NCI-H187 (cell line): Measurements from ENCODE around the gene APBB2.

Experiments used
- DNase-seq, 2 experiments: peaks; one replicate each; lab custom pipeline; 2025; lab: John Stamatoyannopoulos, UW

The APBB2 gene

GRCh38 chr4:41215969-41216293, 1.6 kb upstream of the APBB2 start:
- DNase-seq, result peak in 1 of 2 experiments; percentile 64

DNA sequence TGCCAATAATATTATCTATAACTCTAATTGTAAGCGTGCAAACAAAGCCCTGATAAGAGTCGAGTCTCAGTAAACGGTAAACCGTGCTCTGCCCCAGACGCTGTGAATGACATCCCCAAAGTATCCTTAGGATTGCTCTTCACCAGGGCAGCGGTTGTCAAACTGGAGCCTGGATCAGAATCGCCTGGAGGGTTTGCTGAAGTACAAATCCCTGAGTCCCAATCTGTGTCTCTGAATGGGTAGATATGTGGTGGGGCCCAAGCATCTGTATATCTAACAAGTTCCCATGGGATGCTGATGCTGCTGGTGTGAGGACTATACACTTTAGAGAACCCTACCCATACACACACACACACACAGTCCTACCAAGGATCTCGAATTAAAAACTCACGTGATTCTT, 813 bp upstream of the APBB2 start:
- DNase-seq, result no peak

DNA sequence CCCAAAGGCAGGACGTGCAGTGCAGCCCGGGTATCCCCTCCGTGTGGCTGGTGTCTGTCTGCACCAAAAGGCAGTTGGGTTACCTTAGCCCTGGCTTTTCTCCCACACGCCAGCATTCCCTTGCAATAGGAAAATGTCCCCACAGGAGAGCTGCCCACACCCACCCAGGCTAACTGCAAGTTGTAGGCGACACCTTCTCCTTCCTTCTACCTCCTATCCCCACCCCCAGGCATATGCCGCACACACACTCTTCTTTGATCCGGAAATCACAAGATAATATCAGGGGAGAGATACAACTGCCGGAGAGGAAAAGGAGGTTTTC, 444 bp upstream of the APBB2 start:
- no peak for DNase-seq

DNA sequence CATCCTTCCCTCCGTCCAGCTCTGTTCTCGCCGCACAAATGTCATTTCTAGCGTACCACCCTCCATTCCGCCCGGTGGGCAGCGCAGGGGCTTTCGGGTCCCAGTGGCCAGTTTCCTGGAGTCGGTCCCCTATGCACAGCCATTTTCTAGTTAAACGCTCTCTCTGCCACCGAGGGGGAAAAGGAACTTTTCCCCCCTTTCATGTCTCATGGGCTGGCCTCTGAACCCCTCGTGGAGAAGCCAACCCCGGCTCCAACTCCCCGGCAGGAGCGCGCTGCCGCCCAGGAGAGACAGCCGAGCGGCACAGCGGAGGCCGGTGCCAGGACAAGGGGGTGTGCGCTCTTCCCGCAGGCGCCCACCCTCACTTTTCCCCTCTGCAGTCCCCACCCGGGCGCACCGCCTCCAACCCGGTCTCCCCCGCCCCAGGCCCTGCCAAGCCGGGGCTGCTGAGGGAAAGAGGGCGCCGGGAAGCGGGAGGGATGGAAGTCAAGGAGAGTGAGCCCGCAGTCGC, 662 bp downstream of the APBB2 start:
- no peak for DNase-seq

DNA sequence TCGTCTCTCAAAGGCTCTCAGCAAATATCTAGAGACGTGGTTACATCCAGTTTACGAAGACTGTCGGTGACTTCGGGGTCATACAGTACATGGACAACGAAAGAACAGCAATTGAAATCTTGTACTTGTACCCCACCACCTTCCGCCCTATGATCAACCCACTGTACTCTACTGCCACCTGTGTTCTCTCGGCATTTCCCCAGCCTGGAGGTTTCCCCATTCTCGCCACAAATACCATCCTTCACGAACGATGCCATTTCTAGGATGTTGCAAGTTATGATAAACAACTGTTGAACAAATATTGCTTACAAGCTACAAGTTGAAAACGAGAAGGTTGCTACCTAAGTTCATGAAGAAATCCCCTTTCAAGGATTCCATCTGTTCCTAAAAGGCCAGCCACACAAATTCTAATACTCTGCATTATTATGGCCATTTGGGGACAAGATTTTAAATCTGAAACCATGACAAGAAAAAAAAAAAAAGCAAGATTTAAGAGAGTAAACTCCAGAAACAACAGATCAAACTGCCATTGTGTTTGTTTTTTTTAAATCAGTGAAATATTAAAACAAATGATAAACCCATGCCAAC, 1.6 kb downstream of the APBB2 start:
- peak in 1 of 2 experiments; percentile 23 for DNase-seq

GRCh38 chr4:41211951-41212615, 2.3 kb downstream of the APBB2 start:
- DNase-seq, result no peak

- DNase-seq, result no peak
Observed at GRCh38 chr4:41209901-41210300, 4.4 kb downstream of the APBB2 start.

GRCh38 chr4:41209187-41209586, 5.2 kb downstream of the APBB2 start:
- DNase-seq, result no peak

GRCh38 chr4:41207291-41207831, 7.0 kb downstream of the APBB2 start:
- no peak for DNase-seq

DNA sequence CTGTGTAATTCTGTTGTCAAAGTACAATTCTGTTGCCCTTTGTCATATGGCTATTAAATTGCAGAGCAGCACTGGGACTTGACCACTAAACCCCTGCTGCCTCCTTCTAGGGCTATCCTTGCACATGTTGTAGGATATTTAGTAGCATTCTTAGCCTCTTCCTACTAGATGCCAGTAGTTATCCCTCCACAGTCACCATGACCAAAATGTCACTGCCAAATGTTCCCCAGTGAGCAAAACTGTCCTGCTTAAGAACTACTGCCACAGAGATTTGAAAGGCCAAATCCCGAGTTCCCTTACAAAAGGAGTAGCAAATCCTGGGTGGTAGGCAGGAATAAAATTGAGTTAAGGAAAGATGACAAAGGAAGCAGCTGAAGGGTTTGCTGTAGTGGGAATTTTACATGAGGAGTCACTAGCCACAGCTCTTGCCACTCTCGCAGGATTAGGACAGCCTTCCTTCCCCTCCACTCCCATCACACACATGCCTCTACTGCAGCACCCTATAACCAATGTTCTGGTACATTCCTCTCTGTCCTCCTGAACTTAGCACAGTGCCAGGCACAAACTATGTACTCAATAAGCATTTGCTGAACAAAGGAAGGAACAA, 8.4 kb downstream of the APBB2 start:
- no peak for DNase-seq

- no peak for DNase-seq
Observed at GRCh38 chr4:41205130-41205529, 9.2 kb downstream of the APBB2 start.

DNA sequence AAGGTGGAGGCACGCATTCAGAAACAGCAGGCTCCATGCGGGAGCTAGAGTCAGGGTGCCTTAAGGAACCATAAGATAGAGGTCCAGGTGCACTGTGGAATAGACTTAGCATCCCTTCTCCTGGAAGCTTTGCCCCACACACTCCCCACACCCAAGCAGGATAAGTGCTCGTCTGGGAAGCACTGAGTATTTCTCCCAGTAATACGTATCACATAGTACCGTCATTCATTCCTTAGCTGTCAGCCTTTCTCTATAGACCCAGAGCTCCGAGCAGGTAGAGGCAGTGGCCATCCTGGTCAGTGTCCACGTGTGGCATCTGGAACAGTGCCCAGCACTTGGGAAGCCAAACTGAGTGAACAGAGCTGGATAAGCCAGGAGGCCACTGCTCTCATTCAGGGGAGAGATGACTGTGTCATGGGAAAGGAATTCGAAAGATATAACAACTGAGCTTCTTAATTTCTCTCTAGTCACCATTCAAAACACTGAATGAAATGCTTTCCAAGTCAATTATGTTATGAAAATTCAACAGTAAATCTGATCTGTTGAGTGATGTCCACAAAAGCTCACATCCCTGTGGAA, 9.9 kb downstream of the APBB2 start:
- no peak for DNase-seq

DNA sequence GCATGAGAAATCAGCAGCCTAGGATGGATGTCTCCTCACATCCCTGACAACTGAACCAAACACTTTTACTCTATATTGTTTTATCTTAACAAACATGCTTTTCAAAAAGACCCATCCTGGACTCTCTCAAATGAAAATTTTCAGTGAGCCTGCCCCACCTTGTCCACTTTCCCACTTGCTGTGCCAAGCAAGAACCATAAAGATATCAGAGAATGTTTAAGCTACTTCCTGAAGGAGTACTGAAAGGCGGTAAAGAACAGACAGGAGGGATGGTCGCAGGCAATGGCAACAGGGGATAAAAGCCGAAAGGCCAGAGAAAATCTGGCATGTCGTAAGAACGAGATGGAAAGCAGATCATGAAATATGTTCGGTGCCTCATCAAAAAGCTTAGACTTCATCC, 10.5 kb downstream of the APBB2 start:
- DNase-seq, result no peak

DNA sequence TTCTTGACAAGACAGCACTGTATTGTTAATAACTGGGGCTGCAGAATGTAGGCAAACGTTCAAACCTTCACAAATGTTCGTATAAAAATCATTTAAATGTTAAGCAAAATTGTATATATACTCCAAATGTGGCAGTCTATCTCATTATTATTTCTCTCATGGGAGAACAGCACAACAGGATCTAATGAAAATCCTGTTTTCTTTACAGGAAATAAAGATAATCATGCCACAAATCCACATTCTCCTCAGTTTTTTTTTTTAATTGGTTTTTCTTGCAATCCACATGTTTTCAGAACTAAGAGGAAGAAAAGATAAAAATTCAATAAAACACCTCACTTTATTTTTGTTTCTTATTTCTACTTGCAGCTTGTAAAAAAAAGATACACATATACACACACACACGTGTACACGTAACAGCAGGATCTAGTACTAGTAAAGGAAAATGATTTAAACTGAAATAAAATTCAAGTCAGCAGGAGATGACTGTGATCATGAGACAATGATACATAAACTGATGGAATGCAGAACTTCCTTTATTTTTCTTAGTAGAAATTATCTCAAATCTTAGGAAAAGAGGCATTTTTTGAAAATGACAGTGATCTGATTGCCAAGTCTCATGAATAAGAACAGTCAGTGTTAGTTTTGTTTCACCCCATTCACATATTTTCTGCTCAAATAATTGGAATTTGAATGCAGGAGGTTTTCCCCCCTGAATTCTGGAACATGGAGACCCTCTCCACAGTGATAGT, 11.3 kb downstream of the APBB2 start:
- no peak for DNase-seq

GRCh38 chr4:41202356-41202755, 12.0 kb downstream of the APBB2 start:
- no peak for DNase-seq

GRCh38 chr4:41200486-41201017, 13.8 kb downstream of the APBB2 start:
- no peak for DNase-seq

DNA sequence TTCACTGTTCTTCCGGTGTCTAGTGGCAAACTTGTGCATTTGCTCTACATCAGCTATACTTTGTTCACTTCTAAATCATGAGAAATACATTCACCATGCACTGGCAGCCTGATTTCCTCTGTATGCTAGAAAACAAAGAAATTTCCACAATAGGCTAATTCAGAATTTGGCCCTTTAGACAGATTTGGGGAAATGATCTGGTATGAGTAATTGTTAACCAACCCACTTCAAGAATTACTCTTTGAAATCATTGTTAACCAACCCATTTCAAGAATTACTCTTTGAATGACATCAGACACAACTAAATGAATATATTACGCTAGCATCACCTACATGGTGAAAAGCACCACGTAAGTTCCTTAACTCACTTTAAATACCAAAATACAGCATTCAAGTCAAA, 14.6 kb downstream of the APBB2 start:
- no peak for DNase-seq

- no peak for DNase-seq
Observed at GRCh38 chr4:41197996-41198395, 16.3 kb downstream of the APBB2 start.

DNA sequence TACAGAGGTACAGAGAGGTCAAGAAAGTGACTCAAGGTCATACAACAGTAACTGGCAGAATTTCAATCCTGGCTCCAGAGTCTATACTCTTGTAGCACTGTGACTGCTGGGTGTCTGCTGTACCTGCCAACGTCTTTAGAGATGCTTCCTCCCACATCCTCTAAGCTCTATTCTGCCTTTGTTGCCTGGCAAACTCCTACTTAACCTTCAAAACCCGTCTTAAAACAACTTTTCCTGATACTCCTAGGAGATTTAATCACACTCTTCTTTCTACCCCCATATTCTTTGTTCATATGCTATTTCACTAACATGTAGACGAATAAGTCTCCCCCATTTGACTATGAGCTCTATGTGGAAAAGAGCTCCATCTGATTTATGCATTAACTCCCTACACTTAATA, 16.8 kb downstream of the APBB2 start:
- DNase-seq, result no peak

DNA sequence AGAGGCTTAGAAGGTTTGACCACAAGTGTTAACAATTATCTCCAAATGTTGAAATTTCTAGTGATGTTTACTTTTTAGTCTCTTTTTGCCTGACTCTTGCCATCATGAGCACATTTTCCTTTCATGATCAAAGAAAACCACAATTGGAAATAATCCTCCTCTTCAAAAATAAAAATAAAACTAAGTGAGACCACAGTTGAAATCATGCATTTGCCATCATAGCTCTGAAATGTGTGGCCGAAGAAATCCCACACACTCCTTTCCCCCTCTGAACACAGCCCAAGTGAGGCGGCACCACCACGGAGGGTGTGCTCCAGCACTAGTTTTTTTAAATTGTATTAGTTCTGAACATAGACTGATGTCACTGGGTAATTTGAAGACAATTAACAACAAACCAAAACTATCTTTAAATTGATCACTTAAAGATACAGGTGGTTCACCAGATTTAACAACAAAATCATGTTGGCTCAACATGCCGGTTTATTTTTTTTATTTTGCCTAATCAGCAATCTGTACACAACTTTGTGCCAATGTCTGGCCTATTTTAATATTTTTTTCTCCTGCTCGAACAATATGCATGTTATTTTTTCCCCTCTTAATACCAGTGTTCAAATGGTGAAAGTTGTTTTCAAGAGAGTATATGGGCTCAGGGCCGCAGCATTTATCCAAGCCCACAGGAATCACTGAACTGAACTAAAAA, 17.6 kb downstream of the APBB2 start:
- no peak for DNase-seq

GRCh38 chr4:41192136-41192535, 22.2 kb downstream of the APBB2 start:
- no peak for DNase-seq

DNA sequence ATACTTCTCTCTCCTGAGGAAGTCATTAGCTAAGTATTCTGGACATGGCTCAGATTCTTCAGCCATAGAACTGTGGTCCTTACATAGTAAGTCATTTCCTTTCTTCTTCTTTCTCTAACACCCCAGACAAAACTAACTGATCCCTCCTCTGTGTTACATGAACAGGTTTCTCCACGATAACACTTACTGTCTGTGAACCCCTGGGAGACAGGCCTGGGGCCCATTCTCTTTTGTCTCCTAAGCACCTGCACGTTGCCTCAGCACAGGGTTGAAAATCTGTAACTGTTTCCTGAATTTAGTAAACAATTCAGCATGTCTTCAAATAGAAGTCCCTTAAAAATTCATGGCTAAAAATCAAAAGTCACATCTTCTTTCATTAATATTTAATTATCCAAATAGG, 24.7 kb downstream of the APBB2 start:
- DNase-seq, result no peak
